HG02943 (cell line): ENCODE results near the gene WFDC5.
"Not testable (repeated sequence)": the region's sequence is repeated elsewhere in the genome, so short reads cannot be mapped to it uniquely, and the experiment has no call there.

Experiments
- ATAC-seq: cut with Tn5 transposase; IDR thresholded peaks from one replicate; pipeline ENCODE4 v1.9.1; 2021; ENCODE audit warnings: mild to moderate bottlenecking, low read depth, moderate library complexity; ENCODE audit not compliant: unreplicated experiment

The WFDC5 gene, protein sequence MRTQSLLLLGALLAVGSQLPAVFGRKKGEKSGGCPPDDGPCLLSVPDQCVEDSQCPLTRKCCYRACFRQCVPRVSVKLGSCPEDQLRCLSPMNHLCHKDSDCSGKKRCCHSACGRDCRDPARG

GRCh38 chr20:45114465-45115385 lies at the start of gene WFDC5:
WFDC5 (minus strand) TSS chr20:45115174; CDS start chr20:45115083, 91 bp downstream.
- ATAC-seq: no peak

GRCh38 chr20:45163083-45163803 lies 48.3 kb upstream of the WFDC5 start:
- ATAC-seq: no peak

GRCh38 chr20:45157962-45158361 lies 43.0 kb upstream of the WFDC5 start:
- ATAC-seq: no peak

- no peak for ATAC-seq
These were observed 41.7 kb upstream of the WFDC5 start for GRCh38 chr20:45156713-45157112.

- ATAC-seq: not testable (repeated sequence)
These were observed 39.8 kb upstream of the WFDC5 start for GRCh38 chr20:45154794-45155193.

DNA sequence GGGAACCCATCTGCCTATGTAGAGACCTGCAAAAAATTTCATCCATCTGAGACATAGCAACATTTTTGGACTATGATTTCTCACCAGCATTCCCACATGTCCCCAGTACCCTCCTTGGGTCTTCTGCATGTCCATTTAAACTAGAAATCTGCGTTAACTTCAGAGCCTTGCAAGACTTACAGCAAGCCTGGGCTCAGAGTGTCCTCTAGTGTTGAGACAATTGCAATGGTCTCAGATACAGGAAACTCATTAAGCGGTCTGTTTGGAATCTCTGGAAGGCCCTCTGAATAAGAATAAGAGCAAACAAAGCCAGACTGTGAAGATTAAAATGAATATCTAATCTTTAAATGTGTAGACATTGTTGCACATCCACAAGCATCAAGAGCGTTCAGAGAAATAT lies 39.2 kb upstream of the WFDC5 start:
- no peak for ATAC-seq

GRCh38 chr20:45153752-45154151 lies 38.8 kb upstream of the WFDC5 start:
- no peak for ATAC-seq

DNA sequence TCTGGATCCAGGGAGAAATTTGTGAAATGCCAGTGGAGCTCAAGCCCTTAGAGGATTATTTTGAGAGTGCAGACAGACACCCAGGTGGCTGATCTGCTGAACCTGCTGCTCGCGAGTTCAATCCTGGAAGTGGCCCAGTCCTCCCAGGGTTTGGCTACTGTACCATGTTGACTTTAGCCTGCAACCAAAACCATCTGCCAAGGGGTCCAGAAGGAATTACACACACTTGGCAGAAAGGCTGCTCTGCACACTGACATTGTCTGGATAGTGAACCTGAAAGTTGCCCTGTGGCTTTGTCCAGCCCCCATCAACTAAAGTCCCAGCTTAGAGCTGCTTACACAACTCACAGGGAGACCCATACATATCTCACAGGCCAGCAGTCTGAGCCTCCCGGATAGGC lies 38.2 kb upstream of the WFDC5 start:
- no peak for ATAC-seq

- ATAC-seq: no peak
These were observed 37.4 kb upstream of the WFDC5 start for GRCh38 chr20:45152405-45152804.

DNA sequence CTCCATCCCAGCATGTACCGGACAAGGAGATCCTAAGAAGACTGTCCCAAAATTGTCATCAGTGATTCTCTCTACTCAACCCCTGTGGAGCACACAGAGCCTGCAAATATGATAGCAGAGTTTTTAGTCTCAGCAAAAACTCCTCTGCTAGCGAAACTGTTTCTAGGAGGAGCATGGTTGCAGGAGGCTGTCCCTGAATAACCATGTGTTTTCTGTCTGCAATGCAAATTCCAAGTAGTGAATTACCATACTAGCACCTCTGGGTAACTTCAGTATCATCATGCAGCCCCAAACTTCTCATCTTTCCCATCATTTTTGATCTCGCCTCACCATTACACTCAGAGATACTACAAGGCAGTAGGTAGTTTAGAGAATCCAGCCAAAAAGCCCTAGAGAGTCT lies 34.1 kb upstream of the WFDC5 start:
- ATAC-seq: no peak

DNA sequence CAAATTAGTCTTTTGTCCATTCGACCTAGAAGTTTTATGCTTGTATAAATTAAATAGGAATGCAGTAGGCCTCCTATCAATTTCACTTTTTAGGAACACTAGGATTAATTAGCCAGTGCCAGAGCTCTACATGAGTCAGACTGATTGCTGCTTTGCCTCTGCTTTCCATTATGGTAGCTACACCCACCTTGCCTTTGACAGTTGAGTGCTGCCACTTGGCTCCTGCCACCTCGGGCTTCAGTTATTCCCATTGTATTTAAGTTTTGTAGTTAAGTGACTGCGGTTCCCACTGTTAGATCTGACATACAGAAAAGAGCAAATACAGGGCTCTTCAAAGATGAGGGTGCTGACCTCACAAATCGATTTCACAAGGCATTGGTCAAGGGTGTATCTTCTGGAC lies 25.9 kb upstream of the WFDC5 start:
- no peak for ATAC-seq

DNA sequence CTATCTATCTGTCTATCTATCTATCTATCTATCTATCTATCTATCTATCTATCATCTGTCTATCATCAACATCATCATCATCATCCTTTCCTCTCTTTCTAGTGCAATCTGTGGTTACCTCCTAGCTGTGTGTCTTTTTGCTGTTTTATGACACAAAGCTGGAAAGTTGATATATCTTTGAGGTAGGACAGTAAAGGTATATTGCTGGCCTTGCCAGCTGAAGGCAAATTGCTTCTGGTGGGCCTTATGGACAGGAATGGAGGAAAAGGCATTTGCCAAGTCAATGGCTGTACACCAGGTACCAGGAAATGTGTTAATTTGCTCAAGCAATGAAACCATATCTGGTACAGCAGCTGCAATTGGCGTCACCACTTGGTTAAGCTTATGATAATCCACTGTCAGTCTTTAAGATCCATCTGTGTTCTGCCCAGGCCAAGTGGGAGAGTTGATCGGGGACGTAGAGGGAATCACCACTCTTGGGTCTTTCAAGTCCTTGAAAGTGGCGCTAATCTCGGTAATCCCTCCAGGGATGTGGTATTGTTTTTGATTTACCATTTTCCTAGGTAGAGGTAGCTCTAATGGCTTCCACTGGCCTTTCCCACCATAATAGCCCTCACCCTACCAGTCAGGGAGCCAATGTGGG lies 24.9 kb upstream of the WFDC5 start:
- ATAC-seq: not testable (repeated sequence)

GRCh38 chr20:45138561-45139300 lies 23.8 kb upstream of the WFDC5 start:
- no peak for ATAC-seq

- ATAC-seq: no peak
These were observed 21.9 kb upstream of the WFDC5 start for GRCh38 chr20:45136911-45137310.

- ATAC-seq: no peak
These were observed 13.1 kb upstream of the WFDC5 start for GRCh38 chr20:45128099-45128498.

DNA sequence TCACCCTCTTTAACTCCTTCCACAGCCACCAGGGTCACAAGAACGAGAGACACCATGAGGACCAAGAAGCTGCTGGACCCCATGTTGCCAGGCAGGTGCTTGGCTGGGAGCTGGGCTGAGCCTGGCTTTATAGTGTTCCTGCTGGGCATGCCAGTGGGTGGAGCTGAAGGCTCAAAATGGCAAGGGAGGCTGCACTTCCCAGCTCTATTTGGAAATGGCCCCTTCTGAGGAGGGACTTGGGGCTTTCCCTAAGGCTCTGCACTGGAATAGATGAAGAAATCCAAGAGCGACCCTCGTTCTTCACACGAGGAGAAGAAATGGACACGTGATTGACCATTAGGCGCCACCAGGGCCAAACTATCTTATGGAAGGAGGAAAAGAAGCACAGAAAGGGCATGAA lies 9.4 kb upstream of the WFDC5 start, which contains the start of gene WFDC12:
TSS of gene WFDC12 (minus strand) at position 101 of the 400 bp plus-strand sequence. CDS start at position 83, 18 bp downstream.
- no peak for ATAC-seq

DNA sequence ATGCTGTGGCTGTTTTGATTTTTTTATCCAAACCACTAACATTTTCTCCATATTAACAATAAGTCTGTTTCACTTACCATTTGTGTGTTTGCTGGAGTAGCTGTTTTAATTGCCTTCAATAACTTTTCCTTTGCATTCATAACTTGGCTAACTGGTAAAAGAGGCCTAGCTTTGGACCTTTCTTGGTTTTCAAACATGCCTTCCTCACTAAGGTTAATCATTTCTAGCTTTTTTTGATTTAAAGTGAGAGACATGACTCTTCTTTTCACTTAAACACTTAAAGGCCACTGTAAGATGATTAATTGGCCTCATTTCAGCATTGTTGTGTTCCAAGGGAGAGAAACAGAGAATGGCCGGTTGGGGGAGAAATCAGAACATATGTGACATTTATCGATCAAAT lies 6.4 kb upstream of the WFDC5 start:
- no peak for ATAC-seq

- no peak for ATAC-seq
These were observed 4.7 kb upstream of the WFDC5 start for GRCh38 chr20:45119556-45120266.

- no peak for ATAC-seq
These were observed 3.1 kb upstream of the WFDC5 start for GRCh38 chr20:45118028-45118427.
